GM19455 (cell line): ENCODE data around the gene MLIP.

Source experiments
- ATAC-seq: cut with Tn5 transposase; IDR thresholded peaks from one replicate; pipeline ENCODE4 v1.9.1; 2021; ENCODE audit not compliant: unreplicated experiment

The MLIP gene

GRCh38 chr6:54096811-54097210, 14.4 kb upstream of the MLIP start:
- ATAC-seq = no peak

- no peak for ATAC-seq
These were observed 13.5 kb upstream of the MLIP start for GRCh38 chr6:54097753-54098152.

- no peak for ATAC-seq
These were observed 12.7 kb upstream of the MLIP start for GRCh38 chr6:54098450-54099044.

- no peak for ATAC-seq
These were observed 12.0 kb upstream of the MLIP start for GRCh38 chr6:54099225-54099624.

- ATAC-seq = no peak
These were observed 10.7 kb upstream of the MLIP start for GRCh38 chr6:54100411-54101006.

GRCh38 chr6:54102238-54102637, 9.0 kb upstream of the MLIP start:
- no peak for ATAC-seq

- no peak for ATAC-seq
These were observed 7.7 kb upstream of the MLIP start for GRCh38 chr6:54103497-54103896.

GRCh38 chr6:54106727-54107126, 4.5 kb upstream of the MLIP start:
- ATAC-seq = no peak

GRCh38 chr6:54107470-54108090, 3.7 kb upstream of the MLIP start:
- ATAC-seq = no peak

GRCh38 chr6:54108271-54108670, 3.0 kb upstream of the MLIP start:
- no peak for ATAC-seq

- ATAC-seq = no peak
These were observed 1.7 kb upstream of the MLIP start for GRCh38 chr6:54109586-54109985.

GRCh38 chr6:54112151-54112650, 958 bp downstream of the MLIP start:
- ATAC-seq = no peak

GRCh38 chr6:54114991-54115390, 3.7 kb downstream of the MLIP start:
- ATAC-seq = no peak

- ATAC-seq = no peak
These were observed 4.7 kb downstream of the MLIP start for GRCh38 chr6:54115966-54116365.

GRCh38 chr6:54118117-54118516, 6.9 kb downstream of the MLIP start:
- ATAC-seq = no peak

- no peak for ATAC-seq
These were observed 14.2 kb downstream of the MLIP start for GRCh38 chr6:54125493-54125892.

GRCh38 chr6:54130179-54130578, 18.9 kb downstream of the MLIP start:
- no peak for ATAC-seq

GRCh38 chr6:54132587-54132986, 21.3 kb downstream of the MLIP start:
- ATAC-seq = no peak

GRCh38 chr6:54133186-54133585, 21.9 kb downstream of the MLIP start:
- no peak for ATAC-seq

GRCh38 chr6:54134935-54135334, 23.7 kb downstream of the MLIP start:
- no peak for ATAC-seq

GRCh38 chr6:54135665-54136369, 24.6 kb downstream of the MLIP start:
- no peak for ATAC-seq

- no peak for ATAC-seq
These were observed 27.6 kb downstream of the MLIP start for GRCh38 chr6:54138795-54139194.
